ENCODE data around the gene LYST. TPM values are rescaled to one million over a fixed set of nuclear protein-coding genes. Genes with fewer than 3 reads are reported as not detected.

Gene LYST
- polyA plus RNA-seq, 3 donors: 46.3 to 128 (median 67.9) TPM

DNA sequence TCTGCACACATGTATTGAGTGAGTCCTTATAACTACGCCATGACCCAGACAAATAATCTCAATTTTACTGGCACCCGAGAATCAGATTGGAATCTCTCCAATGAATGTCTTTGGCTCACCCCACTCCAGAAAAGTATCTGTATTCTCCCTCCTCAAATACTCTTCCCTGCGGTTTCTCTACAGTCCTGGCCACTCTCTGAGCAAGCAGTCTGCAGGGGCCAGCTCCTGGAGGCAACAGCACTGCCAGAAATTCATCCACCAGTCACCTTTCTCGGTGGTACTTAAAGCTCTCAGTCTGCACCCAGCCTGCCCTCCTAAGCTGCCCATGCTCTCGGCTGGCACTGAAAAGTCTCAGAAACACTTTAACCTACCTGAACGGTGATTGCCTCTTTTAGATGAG, 16.1 kb upstream of the LYST start:
- TF ChIP-seq, protein P1, sequence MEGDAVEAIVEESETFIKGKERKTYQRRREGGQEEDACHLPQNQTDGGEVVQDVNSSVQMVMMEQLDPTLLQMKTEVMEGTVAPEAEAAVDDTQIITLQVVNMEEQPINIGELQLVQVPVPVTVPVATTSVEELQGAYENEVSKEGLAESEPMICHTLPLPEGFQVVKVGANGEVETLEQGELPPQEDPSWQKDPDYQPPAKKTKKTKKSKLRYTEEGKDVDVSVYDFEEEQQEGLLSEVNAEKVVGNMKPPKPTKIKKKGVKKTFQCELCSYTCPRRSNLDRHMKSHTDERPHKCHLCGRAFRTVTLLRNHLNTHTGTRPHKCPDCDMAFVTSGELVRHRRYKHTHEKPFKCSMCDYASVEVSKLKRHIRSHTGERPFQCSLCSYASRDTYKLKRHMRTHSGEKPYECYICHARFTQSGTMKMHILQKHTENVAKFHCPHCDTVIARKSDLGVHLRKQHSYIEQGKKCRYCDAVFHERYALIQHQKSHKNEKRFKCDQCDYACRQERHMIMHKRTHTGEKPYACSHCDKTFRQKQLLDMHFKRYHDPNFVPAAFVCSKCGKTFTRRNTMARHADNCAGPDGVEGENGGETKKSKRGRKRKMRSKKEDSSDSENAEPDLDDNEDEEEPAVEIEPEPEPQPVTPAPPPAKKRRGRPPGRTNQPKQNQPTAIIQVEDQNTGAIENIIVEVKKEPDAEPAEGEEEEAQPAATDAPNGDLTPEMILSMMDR (IDR thresholded peaks at IDR 0.05): no peak
- no peak for DNase-seq
- no peaks in the 10 kb centered on the region for H3K27me3 ChIP-seq (ENCODE audit: control insufficient read depth in 2 of 2, insufficient read depth in 2 of 2, low read length in 2 of 2)
- no peak overlapping the region for H3K9ac ChIP-seq (ENCODE audit: insufficient read depth, low read length, poor library complexity, severe bottlenecking)
- H3K36me3 ChIP-seq (replicated peaks in 1 of 2; ENCODE audit: control insufficient read depth in 1 of 2, insufficient read depth in 2 of 2, low read length in 2 of 2): no peaks in the 10 kb centered on the region
- Mint-ChIP-seq H3K4me3 (no peak overlapping the region), H3K9me3 (peaks cover 0 to 3% (median 0%) of the 10 kb centered on the region in 7 donors), H3K36me3 (no peaks in the 10 kb centered on the region), H3K27me3 (ENCODE audit: low read depth in 3 of 3) (no peaks in the 10 kb centered on the region), H3K27ac (peak overlapping the region in 3 of 7 donors; percentile 15 to 83 (median 51)), H3K4me1 (peaks cover 68% of the 10 kb centered on the region)
- WGBS (ENCODE audit: insufficient coverage): 100% methylated on average over 6 of the region's 6 CpGs
- no peak overlapping the region for H2AFZ ChIP-seq (ENCODE audit: insufficient read depth, low read depth, low read length, poor library complexity, severe bottlenecking)
- no peak overlapping the region for H3K4me3 ChIP-seq (replicated peaks in 1 of 3; ENCODE audit: low read depth in 2 of 3, low read length in 3 of 3)
- no peaks in the 10 kb centered on the region for H4K20me1 ChIP-seq (ENCODE audit: insufficient read depth, low read length)
- no peak overlapping the region for H3K4me2 ChIP-seq (replicated peaks; ENCODE audit: extremely low read depth, low read length, poor library complexity, severe bottlenecking)
- H3K27ac ChIP-seq (ENCODE audit: low read depth in 1 of 2, low read length in 2 of 2): no peak overlapping the region
- H3K4me1 ChIP-seq (ENCODE audit: control insufficient read depth in 1 of 2, insufficient read depth in 2 of 2, low read length in 2 of 2): peaks cover 57 to 68% of the 10 kb centered on the region in 2 donors
- intact Hi-C loops (cut with micrococcal nuclease): no loop called here
- peaks cover 10% of the 10 kb centered on the region for H3K79me2 ChIP-seq (ENCODE audit: insufficient read depth, low read length)
- no peaks in the 10 kb centered on the region for H3K9me3 ChIP-seq (replicated peaks in 1 of 2; ENCODE audit: control insufficient read depth in 1 of 2, insufficient read depth in 1 of 2, low read length in 2 of 2)

DNA sequence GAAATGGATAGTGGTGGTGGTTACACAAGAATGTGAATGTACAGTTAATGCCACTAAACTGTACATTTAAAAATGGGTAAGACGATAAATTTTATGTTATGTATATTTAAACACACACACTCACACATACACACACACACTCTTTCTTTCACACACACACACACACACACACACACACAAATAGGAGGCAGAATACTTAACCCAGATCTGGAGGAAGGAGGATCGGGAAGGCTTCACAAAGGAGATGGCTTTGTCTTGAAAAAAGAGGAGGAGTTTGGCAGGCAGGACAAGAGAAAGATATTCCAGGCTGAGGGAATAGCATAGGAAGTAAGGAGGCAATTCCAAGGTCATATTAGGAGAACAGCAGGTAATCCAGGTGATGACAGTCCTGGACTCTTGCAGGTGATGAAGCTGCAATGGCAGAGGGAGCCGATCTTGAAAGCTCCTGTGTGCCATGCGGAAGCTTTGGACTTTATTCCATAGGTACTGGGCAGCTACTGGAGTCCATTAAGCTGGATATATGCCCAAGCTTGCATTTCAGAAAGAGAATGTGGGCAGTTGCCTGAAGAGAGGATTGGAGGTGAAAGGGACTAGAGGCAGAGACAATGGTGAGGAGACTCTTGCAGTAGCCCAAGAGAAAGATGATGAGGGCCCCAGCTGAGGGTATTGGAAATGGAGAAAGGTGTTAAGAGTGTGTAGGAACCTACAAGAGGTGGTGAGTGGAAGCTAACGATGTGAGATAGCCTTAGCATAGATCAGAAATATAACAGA, 15.4 kb upstream of the LYST start:
- H3K4me3 ChIP-seq (replicated peaks in 1 of 3; ENCODE audit: low read depth in 2 of 3, low read length in 3 of 3): no peak overlapping the region
- no peaks in the 10 kb centered on the region for H3K9me3 ChIP-seq (replicated peaks in 1 of 2; ENCODE audit: control insufficient read depth in 1 of 2, insufficient read depth in 1 of 2, low read length in 2 of 2)
- H3K4me1 ChIP-seq (ENCODE audit: control insufficient read depth in 1 of 2, insufficient read depth in 2 of 2, low read length in 2 of 2): peaks cover 57 to 69% of the 10 kb centered on the region in 2 donors
- no peak overlapping the region for H2AFZ ChIP-seq (ENCODE audit: insufficient read depth, low read depth, low read length, poor library complexity, severe bottlenecking)
- peaks cover 68% of the 10 kb centered on the region for H3K4me1 Mint-ChIP-seq
- H3K36me3 ChIP-seq (replicated peaks in 1 of 2; ENCODE audit: control insufficient read depth in 1 of 2, insufficient read depth in 2 of 2, low read length in 2 of 2): no peaks in the 10 kb centered on the region
- TF ChIP-seq, protein P1 (IDR thresholded peaks at IDR 0.05): no peak
- no peak overlapping the region for H3K9ac ChIP-seq (ENCODE audit: insufficient read depth, low read length, poor library complexity, severe bottlenecking)
- H3K27ac Mint-ChIP-seq: peak overlapping the region in 5 of 7 donors; percentile 15 to 98 (median 72)
- H3K27ac ChIP-seq (ENCODE audit: low read depth in 1 of 2, low read length in 2 of 2): no peak overlapping the region
- no peaks in the 10 kb centered on the region for H3K27me3 Mint-ChIP-seq (ENCODE audit: low read depth in 3 of 3)
- DNase-seq: no peak
- no peaks in the 10 kb centered on the region for H4K20me1 ChIP-seq (ENCODE audit: insufficient read depth, low read length)
- H3K4me3 Mint-ChIP-seq: no peak overlapping the region
- H3K27me3 ChIP-seq (ENCODE audit: control insufficient read depth in 2 of 2, insufficient read depth in 2 of 2, low read length in 2 of 2): no peaks in the 10 kb centered on the region
- WGBS (ENCODE audit: insufficient coverage): 95% methylated on average over 3 of the region's 5 CpGs
- H3K36me3 Mint-ChIP-seq: no peaks in the 10 kb centered on the region
- peaks cover 0 to 3% (median 0%) of the 10 kb centered on the region in 7 donors for H3K9me3 Mint-ChIP-seq
- no peak overlapping the region for H3K4me2 ChIP-seq (replicated peaks; ENCODE audit: extremely low read depth, low read length, poor library complexity, severe bottlenecking)
- H3K79me2 ChIP-seq (ENCODE audit: insufficient read depth, low read length): peaks cover 15% of the 10 kb centered on the region
- intact Hi-C loops (cut with micrococcal nuclease): no loop called here

All from CD14-positive monocyte (primary cell).